HG03457 (cell line): ENCODE measurements around the gene EIF2A.

Experiments used
- ATAC-seq: cut with Tn5 transposase; IDR thresholded peaks from one replicate; pipeline ENCODE4 v1.9.1; 2021; ENCODE audit warnings: moderate number of reproducible peaks; ENCODE audit not compliant: unreplicated experiment

Gene EIF2A

DNA sequence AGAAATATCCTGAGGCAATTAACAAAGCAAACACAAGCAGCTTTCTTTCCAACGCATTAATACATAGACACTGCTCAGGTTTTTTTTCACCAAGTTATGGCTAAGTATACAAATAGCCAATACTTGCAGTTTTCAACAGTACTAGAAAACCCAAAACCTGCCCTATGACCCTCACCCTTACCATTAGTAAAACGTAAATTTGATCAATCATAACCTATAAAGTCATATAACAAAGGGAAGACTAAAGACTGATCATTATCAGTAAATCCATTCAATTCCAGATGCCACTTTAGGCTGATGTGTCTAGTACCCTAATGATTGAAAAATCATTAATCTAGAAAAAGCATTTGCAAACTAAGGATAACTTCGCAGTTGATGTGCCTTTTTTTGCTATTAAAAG is 3.5 kb upstream of the EIF2A start:
- ATAC-seq = no peak

DNA sequence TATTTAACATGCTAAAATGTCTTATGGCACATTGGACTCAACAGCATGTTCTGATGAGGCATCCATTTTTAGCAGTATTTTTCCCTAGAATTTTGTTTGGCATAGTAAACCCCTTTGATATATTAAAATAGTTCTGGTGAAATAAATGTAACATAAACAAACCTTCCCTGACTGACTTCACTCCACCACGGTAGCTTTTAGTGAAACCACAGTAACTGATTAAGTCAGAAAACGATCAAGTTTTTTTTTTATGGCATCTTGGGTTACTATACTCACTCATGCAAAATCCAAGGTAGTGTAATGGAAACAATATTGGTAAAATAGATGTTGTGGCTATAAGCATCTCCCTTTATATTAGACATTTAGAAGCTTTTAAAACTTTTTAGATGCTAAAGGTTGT is 3.1 kb upstream of the EIF2A start:
- ATAC-seq = no peak

DNA sequence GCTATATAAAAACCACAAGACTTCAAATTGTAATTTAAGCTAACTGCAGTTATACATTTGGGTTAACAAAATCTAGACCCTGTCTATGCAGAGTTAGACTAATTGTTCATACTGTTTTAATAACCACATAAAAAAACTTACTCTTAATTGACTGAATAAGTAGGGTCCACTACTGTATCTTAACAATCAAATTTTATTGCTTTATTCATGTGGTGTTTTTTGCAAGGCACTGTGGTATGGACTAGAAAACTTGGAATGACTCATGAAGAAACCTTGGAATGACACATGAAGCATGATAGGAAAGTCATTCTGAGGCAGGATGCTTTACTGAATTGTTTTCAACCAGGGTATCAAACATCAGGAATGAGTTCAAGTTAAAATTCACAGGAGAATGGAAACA is 2.5 kb upstream of the EIF2A start:
- no peak for ATAC-seq

- no peak for ATAC-seq
Measured at GRCh38 chr3:150544726-150545125, 1.9 kb upstream of the EIF2A start.

DNA sequence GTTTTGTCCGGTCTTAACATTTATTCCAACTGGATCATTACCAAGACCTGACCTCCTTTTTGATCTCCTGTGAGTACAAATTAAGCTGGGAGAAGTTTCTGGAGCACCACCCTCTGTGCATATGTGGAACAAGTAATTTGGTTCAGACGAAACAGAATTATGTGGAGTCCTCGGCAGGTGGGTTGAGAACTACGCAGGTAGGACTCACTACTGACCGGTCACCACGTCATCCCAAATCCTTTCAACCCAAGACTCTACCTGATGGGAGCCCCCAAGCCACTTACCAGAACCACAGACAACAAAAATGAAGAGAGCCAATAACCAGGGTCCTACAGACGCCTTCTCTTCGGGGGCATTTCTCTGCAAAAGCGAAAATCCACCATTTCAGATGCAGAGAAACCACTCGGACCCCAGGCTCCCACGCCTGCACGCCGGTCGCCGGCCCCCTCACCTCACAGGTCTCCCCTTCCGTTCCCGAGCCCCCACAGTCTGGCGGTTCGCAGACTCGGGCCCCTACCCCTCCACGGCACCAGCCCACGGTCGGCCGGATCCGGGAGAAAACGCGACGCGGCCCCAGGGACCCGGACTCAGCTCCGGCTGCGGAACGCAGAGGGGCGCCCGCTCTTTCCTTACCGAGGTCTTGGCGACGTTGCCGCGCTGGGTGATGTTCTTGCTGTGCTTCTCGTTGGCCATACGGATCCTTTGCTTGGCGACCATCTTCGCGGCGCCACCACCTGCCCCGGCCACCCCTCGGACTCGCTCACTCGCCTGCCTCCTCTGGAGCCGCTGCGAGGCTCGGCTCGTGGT is 965 bp upstream of the EIF2A start:
- peak; percentile 15 for ATAC-seq

- no peak for ATAC-seq
Measured at GRCh38 chr3:150547045-150547741, 606 bp downstream of the EIF2A start.

GRCh38 chr3:150555859-150556436 is 9.4 kb downstream of the EIF2A start:
- no peak for ATAC-seq

- ATAC-seq = no peak
Measured at GRCh38 chr3:150556792-150557191, 10.2 kb downstream of the EIF2A start.

- ATAC-seq = no peak
Measured at GRCh38 chr3:150557725-150558124, 11.1 kb downstream of the EIF2A start.

- no peak for ATAC-seq
Measured at GRCh38 chr3:150564243-150564642, 17.7 kb downstream of the EIF2A start.

DNA sequence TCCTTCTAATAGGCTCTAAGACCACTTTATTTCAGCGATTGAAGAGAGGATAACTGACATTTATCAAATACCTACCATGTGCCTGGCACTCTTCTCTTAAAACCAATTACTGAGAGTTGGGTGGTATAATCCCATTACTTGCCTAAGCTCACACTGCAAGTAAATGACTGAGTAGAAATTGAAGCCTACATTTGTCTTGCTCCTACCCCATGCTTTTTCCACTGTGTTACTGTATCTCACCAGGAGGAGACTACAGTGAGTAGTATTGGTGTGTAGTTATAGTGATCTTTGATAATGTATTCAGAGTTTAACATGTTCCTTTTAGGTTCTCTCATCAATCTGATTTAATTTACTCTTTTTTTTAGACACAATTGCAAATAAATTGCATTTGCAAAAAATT is 20.7 kb downstream of the EIF2A start:
- ATAC-seq = no peak

GRCh38 chr3:150577855-150578254 is 31.3 kb downstream of the EIF2A start:
- no peak for ATAC-seq

DNA sequence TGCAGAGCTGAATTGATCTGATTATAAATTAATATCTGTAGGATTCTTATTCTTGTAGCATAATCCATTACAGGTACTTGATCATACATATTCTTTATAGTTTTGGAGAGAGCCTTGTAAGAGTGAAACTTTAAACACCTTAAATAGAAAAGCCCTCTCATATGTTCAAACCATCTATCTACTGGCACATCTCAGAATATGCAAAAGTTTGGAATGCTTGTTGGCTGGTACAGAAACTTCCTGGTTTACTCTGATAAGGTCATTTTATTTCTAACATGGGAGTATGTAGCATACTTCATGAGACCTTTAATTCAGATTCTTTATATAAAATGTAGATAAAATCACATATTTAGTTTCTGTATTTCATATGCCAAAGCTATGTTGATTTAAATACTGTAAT is 34.6 kb downstream of the EIF2A start:
- no peak for ATAC-seq

- no peak for ATAC-seq
Measured at GRCh38 chr3:150582620-150583019, 36.0 kb downstream of the EIF2A start.

GRCh38 chr3:150583028-150583427 is 36.4 kb downstream of the EIF2A start:
- ATAC-seq = no peak

- no peak for ATAC-seq
Measured at GRCh38 chr3:150588027-150588830, 41.6 kb downstream of the EIF2A start.

DNA sequence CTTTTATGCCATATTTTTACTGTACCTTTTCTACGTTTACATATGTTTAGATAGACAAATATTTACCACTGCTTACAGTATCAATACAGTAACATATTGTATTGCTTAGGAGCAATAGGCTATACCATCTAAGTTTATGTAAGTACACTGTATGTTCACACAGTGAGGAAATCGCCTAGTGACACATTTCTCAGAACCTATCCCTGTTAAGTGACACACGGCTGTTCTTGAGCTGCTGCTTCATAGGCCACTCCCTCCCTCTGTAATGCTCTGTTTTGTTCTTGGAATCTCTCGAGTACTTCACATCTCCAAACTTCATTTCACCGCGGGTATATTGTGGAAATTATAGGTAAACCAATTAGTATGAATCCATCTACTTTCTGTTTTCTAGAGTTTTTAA is 43.2 kb downstream of the EIF2A start:
- no peak for ATAC-seq

DNA sequence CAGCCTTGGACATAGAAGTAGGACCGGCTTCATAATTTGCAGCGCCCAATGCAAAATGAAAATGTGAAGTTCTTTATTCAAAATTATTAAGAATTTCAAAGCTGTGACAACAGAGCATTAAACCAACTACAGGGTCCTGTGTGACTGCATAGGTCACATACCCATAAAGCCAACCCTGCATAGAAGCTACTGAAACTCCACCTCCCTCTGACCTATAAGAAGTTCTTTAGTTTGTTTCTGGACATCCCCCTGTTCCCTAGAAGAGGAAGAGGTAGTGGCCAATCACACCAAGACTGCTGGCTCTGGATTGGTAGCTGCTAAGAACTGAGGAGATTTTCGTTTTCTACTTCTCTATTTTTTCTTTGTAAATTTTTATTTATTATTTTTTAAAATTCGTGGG is 47.6 kb downstream of the EIF2A start:
- ATAC-seq = no peak

- no peak for ATAC-seq
Measured at GRCh38 chr3:150597646-150598045, 51.1 kb downstream of the EIF2A start.

DNA sequence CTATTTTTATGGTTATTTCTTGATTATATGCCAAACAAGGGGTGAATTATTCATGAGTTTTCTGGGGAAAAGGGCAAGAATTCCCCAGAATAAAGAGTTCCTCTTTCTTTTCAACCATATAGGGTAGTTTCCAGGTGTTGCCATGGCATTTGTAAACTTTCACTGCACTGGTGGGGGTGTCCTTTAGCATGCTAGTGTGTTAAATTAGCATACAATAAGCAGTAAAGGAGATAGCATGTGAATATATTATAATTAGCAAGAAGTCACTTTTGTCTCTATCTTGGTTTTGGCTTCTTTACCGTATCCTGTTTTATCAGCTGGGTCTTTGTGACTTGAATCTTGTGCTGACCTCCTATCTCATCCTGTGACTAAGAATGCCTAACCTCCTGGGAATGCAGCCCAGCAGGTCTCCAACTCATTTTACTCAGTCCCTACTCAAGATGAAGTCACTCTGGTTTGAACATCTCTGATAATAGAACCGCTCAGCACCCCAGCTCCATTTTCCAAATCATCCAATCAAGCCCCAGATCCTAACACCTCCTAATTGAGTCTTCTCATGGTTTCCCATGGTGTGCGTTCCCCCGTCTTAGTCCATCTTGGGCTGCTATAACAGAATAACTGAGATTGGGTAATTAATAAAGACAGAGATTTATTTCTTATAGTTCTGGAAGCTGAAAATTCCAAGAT is 53.2 kb downstream of the EIF2A start:
- ATAC-seq = no peak
